HG03025 (cell line): ENCODE measurements around the gene DHX30.
"Not testable (repeated sequence)": the region's sequence is repeated elsewhere in the genome, so short reads cannot be mapped to it uniquely, and the experiment has no call there.

ENCODE experiments used
- ATAC-seq: cut with Tn5 transposase; IDR thresholded peaks from one replicate; pipeline ENCODE4 v1.9.1; 2021; ENCODE audit warnings: mild to moderate bottlenecking, moderate library complexity; ENCODE audit not compliant: unreplicated experiment, low FRiP score

Gene DHX30

GRCh38 chr3:47874438-47874837 is 71.5 kb downstream of the DHX30 start:
- no peak for ATAC-seq

- ATAC-seq: no peak
These were observed 72.0 kb downstream of the DHX30 start for GRCh38 chr3:47874913-47875312.

- ATAC-seq: no peak
These were observed 74.4 kb downstream of the DHX30 start for GRCh38 chr3:47877290-47877689.

- ATAC-seq: no peak
These were observed 74.8 kb downstream of the DHX30 start for GRCh38 chr3:47877719-47878118.

- ATAC-seq: no peak
These were observed 79.4 kb downstream of the DHX30 start for GRCh38 chr3:47882338-47882737.

GRCh38 chr3:47884603-47885002 is 81.7 kb downstream of the DHX30 start:
- no peak for ATAC-seq

GRCh38 chr3:47885168-47885567 is 82.2 kb downstream of the DHX30 start:
- no peak for ATAC-seq

- not testable (repeated sequence) for ATAC-seq
These were observed 85.1 kb downstream of the DHX30 start for GRCh38 chr3:47887991-47888390.

- no peak for ATAC-seq
These were observed 86.2 kb downstream of the DHX30 start for GRCh38 chr3:47888986-47889757.

- no peak for ATAC-seq
These were observed 87.3 kb downstream of the DHX30 start for GRCh38 chr3:47890126-47890827.

- ATAC-seq: no peak
These were observed 88.1 kb downstream of the DHX30 start for GRCh38 chr3:47890828-47891612.

- no peak for ATAC-seq
These were observed 88.7 kb downstream of the DHX30 start for GRCh38 chr3:47891613-47892005.

GRCh38 chr3:47892286-47893040 is 89.5 kb downstream of the DHX30 start:
- no peak for ATAC-seq

- ATAC-seq: no peak
These were observed 92.3 kb downstream of the DHX30 start for GRCh38 chr3:47895241-47895640.

- ATAC-seq: no peak
These were observed 93.8 kb downstream of the DHX30 start for GRCh38 chr3:47896736-47897135.

- no peak for ATAC-seq
These were observed 95.0 kb downstream of the DHX30 start for GRCh38 chr3:47897954-47898353.

GRCh38 chr3:47899495-47900108 is 96.7 kb downstream of the DHX30 start:
- no peak for ATAC-seq
